ENCODE measurements around the gene WDR59.

DNA sequence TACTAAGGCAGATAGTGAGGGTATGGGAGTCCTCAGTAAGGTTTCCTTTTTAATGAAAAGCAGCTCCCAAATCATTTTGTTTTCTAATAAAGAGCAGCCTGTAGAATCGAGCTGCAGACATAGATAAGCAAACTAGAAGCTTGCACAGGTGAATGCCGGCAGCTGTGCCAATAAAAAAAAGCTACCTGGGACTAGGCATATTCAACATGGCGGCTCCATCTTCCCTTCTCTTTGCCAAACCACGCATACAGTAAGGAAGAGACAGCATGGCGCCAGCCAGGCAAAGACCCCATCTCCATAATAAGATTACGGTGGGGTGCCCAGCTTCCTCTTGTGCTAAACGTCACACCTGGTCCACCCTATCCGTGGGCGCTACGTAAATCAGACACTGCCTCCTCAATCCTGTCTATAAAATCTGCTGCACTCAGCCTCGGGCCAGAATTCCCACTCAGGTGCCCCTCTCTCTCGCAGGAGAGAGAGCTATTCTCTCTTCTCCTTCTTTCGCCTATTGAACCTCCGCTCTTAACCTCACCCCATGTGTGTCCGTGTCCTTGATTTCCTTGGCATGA, 117.6 kb downstream of the WDR59 start:
- TF ChIP-seq, protein P1, sequence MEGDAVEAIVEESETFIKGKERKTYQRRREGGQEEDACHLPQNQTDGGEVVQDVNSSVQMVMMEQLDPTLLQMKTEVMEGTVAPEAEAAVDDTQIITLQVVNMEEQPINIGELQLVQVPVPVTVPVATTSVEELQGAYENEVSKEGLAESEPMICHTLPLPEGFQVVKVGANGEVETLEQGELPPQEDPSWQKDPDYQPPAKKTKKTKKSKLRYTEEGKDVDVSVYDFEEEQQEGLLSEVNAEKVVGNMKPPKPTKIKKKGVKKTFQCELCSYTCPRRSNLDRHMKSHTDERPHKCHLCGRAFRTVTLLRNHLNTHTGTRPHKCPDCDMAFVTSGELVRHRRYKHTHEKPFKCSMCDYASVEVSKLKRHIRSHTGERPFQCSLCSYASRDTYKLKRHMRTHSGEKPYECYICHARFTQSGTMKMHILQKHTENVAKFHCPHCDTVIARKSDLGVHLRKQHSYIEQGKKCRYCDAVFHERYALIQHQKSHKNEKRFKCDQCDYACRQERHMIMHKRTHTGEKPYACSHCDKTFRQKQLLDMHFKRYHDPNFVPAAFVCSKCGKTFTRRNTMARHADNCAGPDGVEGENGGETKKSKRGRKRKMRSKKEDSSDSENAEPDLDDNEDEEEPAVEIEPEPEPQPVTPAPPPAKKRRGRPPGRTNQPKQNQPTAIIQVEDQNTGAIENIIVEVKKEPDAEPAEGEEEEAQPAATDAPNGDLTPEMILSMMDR (IDR thresholded peaks at IDR 0.05): no peak
- TF ChIP-seq POLR2A (IDR thresholded peaks at IDR 0.05): no peak
